ENCODE results near the gene WNT3.
A peak's percentile ranks its signal among the peaks of the same experiment; 100 is the strongest.
"Not testable (repeated sequence)": the region's sequence is repeated elsewhere in the genome, so short reads cannot be mapped to it uniquely, and the experiment has no call there.

The WNT3 gene

GRCh38 chr17:46764000-46764708 lies 54.3 kb downstream of the WNT3 start:
- FAIRE-seq, result no peak

- FAIRE-seq, result no peak
Observed at GRCh38 chr17:46763416-46763815, 55.1 kb downstream of the WNT3 start.

- no peak for FAIRE-seq
Observed at GRCh38 chr17:46759141-46759540, 59.4 kb downstream of the WNT3 start.

- no peak for FAIRE-seq
Observed at GRCh38 chr17:46758614-46759013, 59.9 kb downstream of the WNT3 start.

- not testable (repeated sequence) for FAIRE-seq
Observed at GRCh38 chr17:46757588-46757987, 60.9 kb downstream of the WNT3 start.

GRCh38 chr17:46756861-46757260 lies 61.6 kb downstream of the WNT3 start:
- no peak for FAIRE-seq

GRCh38 chr17:46756081-46756735 lies 62.3 kb downstream of the WNT3 start:
- FAIRE-seq, result no peak

GRCh38 chr17:46753776-46754175 lies 64.7 kb downstream of the WNT3 start:
- no peak for FAIRE-seq

GRCh38 chr17:46751425-46751824 lies 67.1 kb downstream of the WNT3 start:
- no peak for FAIRE-seq

- no peak for FAIRE-seq
Observed at GRCh38 chr17:46745376-46745775, 73.1 kb downstream of the WNT3 start.

- FAIRE-seq, result no peak
Observed at GRCh38 chr17:46744441-46744840, 74.1 kb downstream of the WNT3 start.

- no peak for FAIRE-seq
Observed at GRCh38 chr17:46742565-46743270, 75.8 kb downstream of the WNT3 start.

- FAIRE-seq, result no peak
Observed at GRCh38 chr17:46741122-46741730, 77.3 kb downstream of the WNT3 start.

- no peak for FAIRE-seq
Observed at GRCh38 chr17:46739982-46740381, 78.5 kb downstream of the WNT3 start.

- FAIRE-seq, result no peak
Observed at GRCh38 chr17:46738544-46738943, 79.9 kb downstream of the WNT3 start.

GRCh38 chr17:46737326-46737725 lies 81.2 kb downstream of the WNT3 start:
- no peak for FAIRE-seq

GRCh38 chr17:46736100-46736499 lies 82.4 kb downstream of the WNT3 start:
- FAIRE-seq, result no peak

GRCh38 chr17:46733837-46734475 lies 84.5 kb downstream of the WNT3 start:
- no peak for FAIRE-seq

- FAIRE-seq, result no peak
Observed at GRCh38 chr17:46732754-46733398, 85.6 kb downstream of the WNT3 start.

GRCh38 chr17:46732160-46732559 lies 86.3 kb downstream of the WNT3 start:
- no peak for FAIRE-seq

GRCh38 chr17:46730679-46731078 lies 87.8 kb downstream of the WNT3 start:
- FAIRE-seq, result no peak

GRCh38 chr17:46730026-46730425 lies 88.5 kb downstream of the WNT3 start:
- FAIRE-seq, result peak; percentile 8
